ENCODE results near the gene CASTOR1.

- TF ChIP-seq CTCF (IDR thresholded peaks at IDR 0.05) (no peak), POLR2A (IDR thresholded peaks at IDR 0.05) (no peak)
Measured at GRCh38 chr22:30263883-30264282, 25.4 kb downstream of the CASTOR1 start.

All from thyroid gland (tissue), 4 donors.